ENCODE results near the gene TUBB.
"Not testable (repeated sequence)": the region's sequence is repeated elsewhere in the genome, so short reads cannot be mapped to it uniquely, and the experiment has no call there.

Gene TUBB

DNA sequence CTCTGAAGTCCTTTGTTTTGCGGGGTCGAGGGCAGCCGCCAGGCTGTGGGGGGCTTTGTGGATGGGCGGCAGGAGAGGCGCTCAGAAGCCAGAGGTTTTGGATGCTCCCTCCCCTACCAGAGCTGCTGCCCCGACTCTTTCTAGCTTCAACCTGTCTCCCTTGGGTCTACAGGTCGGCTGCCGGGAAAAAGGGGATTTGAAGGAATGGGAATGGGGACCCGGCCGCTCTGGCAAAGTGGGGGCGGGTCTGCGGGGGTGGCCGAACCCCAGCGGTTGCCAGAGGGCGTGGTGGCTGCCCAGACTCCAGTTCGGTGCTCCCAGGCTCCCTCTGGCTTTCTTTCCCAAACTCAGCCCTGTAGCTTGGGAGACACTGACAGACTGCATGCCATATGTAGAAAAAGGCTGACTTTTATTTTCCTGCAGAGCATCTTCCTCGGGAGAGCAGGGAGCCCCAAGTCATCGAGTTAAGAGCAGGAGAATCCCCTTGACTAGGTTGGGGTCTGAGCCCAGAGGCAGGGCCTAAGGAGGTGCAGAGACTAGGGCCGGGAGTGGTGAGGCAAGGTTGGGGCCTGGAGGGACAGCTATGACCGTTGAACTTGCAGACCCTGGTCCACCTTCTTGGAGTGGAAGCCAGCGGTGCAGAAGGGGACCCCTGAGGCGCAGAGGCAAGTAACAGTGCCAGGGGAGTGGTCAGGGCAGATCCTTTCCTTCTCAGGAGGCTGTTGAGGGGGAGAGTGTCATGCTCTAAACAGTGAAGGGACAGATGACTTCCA, 32.3 kb upstream of the TUBB start:
- ATAC-seq (no peak), DNase-seq (peak; percentile 19)

DNA sequence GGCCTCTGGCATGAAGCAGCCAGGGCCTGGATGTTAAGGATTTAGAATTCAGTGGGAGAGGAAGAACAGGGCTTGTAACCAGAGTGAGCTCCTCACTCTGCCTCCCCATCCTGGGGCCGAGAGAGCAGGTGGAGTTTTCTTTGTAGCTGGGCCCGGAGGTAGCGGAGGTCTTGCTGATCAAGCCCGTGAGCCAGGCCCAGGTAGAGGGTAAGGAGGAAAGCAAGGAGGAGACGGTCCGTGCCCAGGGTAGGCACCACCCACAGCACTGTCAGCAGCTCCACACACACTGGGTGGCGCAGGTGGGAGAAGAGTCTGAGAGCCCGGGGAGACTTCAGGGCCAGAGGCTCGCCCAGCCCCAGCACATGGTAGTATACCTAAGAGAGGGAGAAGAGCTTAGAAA, 31.6 kb upstream of the TUBB start:
- DNase-seq (peak; percentile 20), ATAC-seq (no peak)

DNA sequence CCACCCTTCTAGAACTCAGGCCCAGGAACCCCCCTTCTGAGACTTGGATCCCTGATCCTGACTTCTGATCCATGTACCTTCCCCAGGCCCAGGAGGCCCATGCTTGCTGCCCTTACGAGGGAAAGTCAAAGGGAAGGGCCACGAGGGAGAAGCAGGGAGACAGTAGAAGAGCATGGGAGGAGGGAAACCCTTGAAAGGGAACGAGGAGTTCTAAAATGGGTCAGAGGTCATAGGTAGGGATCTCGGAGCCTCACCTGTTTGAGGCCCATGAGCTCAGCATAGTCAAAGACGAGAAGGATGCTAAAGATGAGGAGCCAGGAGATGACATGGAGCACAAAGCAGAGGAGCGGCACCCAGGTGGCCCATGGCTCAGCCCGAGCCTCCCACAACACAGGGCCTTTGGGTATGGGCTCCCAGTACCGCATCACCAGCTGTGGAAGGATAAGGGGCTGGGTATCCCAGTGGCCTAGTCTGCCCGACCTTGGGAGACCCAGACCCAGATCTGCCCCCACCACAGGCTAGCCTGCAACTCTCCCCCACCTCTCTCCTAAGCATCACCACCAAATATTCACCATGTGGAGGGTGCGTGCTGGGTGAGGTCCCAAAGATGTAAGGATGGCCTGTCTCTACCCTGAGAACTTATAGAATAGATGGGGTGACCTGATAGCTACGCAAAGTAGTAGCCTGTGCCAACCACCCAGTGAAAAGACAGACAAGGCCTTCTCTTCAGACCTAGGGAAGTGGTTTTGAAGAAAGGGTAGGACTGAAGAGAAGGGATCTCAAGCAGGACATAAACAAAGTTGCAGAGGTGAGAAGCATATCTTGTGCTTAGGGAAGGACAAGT, 30.9 kb upstream of the TUBB start:
- DNase-seq (no peak), ATAC-seq (no peak)

DNA sequence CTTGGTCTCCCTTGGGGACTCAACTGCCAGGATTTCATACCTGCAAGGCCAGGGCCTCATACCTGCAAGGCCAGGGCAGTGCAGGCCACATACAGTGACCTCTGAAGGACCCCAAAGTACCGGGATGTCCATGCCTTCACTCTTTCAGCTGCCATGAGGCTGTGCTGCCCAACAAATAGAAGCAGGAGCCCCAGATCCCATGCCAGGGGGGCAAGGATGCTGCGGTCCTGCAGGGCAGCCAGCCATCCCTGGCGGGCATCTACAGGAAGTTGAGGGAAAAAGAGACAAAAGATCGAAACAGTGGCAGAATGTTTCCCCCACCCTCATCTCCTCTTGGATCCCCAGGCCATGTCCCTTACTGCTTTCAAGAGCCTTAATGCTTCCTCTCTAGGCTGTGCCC, 30.2 kb upstream of the TUBB start:
- DNase-seq (no peak), ATAC-seq (no peak)

DNA sequence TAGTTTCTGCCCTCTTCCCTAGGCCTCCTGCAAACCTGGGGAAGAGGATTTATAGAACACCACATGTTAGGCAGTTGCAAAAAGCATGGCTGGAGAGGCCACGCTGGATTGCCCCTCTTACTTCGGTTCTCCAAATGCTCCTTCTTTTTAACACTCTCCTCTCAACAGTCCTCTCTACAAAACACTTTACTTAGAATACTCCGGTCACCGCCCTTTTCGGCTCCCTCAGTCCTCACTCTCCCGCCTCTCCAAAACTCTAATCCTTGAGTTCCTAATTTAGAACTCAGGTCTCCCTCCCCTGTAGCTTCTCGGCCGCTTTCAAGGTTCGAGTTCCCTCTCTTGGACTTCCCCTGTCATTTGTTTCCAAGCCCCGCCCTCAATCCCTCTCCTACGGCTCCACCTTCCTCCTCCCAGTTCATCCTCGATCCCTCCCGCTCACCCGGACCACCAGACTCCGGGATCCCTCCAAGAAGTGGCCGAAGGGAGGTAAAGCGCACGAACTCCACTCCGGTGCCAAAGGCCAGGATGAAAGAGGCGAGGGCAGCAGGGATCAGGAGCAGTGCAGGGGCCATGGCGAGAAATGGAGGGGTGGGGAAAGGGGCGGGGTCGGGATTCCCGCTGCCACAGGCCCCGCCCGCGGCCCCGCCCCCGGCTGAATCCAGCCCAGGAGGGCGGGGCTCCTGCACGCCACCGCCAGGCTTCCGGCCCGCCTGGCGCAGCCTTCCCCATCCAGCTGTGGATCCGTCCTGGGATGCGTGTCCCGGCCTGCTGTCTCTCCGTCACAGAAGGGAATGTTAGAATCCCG, 29.5 kb upstream of the TUBB start, which contains the start of gene NRM:
NRM (minus strand) TSS at position 582 of the 805 bp plus-strand sequence; CDS start at position 572, 10 bp downstream.
- DNase-seq (peak; percentile 89), ATAC-seq (peak; percentile 44)

DNA sequence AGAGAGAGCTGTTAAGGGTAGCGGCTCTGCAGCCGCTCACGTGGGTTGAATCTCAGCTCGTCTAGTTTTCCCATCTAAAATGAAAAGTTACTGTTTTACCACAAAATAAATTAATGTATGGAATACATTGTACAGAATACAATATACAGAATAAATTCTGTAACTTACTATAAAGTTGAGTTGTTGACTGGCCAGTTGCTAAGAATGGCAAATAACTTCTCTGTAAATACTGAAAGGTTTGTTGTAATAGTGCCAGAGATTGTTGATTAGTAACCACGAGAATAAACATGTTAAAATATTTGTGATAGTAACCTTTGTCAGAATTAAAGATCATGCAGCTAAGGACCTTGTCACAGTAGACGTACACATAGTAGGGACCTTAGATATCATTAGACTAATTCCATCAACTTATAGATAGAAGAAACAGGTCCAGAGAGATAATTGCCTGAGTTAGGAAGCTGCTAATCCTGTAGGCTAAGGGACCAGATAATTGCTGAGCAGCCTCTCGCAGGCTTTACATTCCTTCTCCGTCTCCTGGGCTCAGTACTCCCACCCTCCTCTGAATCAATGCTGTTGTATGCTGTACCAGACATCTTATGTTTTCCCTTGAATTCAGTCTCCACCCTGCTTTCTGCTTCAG, 28.8 kb upstream of the TUBB start:
- DNase-seq, result no peak
- ATAC-seq, result no peak

DNA sequence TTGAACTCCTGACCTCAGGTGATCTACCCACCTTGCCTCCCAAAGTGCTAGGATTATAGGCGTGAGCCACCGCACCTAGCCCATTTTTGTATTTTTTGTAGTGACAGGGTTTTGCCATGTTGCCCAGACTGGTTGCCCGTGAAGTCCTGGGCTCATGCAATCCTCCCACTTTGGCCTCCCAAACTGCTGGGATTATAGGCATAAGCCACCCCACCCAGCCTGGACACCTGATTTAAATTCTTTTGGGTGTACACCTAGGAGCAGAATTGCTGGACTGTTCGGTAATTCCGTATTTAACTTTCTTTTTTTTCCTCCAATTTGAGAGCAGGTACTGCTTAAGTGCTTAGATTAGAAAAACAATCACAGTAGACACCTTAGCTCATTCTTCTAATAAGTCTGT, 23.7 kb upstream of the TUBB start:
- ATAC-seq, result no peak

DNA sequence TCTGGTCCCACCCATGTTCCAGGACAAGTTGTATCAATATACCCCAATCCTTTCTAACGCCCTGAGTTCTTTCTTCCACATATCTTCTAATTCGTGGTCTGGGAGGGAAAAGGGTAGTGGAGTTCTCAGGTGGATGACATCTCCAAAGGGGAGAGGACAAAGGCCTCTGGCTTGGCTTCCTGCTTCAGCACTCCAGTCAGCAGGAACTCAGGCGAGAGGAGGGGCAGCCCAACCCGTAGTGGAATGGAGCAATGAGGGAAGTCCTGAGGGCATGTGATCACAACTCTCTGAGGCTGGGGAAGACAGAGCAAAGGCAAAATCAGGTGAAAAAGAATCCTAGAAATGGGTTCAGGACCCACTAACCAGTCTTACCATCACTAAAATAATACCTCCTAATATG, 19.8 kb upstream of the TUBB start:
- no peak for ATAC-seq
- DNase-seq, result no peak

More for the DNA sequence above, 23.7 kb upstream of the TUBB start:
- DNase-seq, result no peak

DNA sequence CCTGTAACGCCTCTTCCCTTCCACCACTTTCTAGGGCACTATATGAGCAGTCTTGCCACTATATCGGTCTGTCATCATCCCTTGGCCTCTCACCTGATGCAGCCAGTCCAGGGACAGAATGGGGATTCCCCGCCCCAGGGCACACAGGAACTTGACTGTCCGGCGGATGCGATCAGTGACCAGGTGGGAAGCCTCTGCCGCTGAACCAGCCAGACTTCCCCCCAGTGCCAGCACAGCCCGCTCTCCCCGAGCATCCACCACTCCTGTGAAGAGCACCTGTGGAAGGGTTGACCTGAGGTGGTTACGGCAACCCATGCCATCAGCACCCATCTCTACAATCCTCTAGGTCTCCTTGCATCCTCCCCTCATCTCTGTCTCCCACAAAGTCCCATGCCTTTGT, 17.1 kb upstream of the TUBB start:
- ATAC-seq (no peak), DNase-seq (no peak)

DNA sequence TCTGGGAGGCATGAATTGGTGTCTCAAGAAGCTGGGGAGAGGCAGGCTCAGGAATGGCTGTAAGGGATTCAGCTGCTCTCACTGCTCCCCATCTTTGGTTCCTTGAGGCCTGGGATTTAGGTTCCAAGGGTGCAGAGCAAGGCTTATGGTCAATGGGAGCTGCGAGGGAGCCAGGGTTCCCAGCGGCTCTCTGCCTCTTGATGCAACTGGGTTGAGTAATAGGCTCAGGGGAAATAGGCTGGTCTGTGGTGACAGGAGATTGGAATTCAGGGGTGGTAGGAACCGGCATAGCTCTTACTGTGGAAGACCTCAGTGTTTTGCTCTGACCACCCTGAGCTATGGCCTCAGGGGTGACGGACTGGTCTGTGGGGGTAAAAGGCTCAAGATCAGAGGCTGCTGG, 16.3 kb upstream of the TUBB start:
- DNase-seq (no peak), ATAC-seq (no peak)

DNA sequence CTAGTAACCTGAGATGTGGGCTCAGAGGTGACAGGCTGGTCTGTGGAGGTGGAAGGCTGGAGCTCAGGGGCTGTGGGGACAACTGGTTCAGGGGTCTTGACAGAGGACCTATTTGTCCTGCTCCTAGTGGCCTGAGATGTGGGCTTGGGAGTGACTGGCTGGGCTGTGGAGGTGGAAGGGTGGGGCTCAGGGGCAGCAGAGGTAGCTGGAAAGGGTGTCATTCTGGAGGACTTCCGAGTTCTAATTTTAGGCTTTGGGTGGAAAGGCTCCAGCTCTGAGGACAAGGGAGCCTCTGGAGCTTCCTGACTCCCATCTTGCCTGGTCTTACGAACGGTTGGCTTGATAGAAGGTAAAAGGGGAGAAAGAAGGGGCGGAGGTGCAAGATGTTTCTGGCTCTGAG, 14.5 kb upstream of the TUBB start:
- DNase-seq, result no peak
- no peak for ATAC-seq

DNA sequence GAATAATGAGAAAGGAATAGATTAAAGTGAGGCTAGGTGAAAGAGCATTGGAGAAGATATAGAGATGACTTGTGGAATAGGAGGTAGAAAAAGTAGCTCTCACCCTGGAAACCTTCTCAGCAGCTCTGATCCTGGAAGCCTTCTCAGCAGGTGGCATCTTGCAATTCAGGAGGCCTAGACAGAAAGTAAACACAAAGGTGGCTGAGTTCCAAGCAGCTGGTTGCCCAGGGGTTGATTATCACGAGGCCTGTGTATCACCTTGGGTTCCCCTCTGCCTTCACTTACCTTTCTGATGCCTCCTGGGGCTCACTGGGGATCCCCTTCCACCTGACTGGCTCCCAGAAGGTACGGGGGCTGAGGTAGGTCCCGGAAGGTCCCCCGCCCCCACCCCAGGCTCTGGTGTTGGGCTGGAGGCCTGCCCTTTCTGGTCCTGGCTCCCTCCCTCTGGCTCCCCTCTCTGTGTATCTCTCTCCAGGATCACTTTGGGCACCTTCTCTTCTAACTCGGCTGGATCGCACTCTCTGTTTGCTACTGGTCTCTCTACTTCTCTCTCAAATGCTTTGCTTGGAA, 12.8 kb upstream of the TUBB start:
- ATAC-seq (no peak), DNase-seq (no peak)

DNA sequence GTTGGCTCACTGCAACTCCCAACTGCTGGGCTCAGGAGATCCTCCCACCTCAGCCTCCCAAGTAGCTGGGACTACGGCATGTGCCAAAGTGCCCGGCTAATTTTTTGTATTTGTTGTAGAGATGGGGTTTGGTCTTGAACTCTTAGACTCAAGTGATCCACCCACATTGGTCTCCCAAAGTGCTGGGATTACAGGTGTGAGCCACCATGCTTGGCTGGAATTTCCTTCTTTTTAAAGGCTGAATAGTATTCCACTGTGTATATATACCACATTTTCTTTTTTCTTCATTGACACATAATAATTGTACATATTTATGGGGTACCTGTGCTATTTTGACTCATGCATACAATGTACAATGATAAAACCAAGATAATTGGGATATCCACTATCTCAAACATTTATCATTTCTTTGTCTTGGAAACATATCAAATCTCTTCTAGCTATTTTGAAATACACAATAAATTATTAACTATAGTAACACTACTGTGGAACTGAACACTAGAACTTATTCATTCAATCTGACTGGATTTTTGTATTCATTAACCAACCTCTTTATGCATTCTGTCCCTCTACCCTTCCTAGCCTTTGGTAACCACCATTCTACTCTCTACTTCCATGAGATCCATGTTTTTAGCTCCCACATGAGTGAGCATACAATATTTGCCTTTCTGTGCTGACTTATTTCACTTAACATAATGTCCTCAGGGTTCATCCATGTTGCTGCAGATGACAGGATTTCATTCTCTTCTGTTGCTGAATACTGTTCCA, 10.9 kb upstream of the TUBB start:
- no peak for DNase-seq
- ATAC-seq, result no peak

DNA sequence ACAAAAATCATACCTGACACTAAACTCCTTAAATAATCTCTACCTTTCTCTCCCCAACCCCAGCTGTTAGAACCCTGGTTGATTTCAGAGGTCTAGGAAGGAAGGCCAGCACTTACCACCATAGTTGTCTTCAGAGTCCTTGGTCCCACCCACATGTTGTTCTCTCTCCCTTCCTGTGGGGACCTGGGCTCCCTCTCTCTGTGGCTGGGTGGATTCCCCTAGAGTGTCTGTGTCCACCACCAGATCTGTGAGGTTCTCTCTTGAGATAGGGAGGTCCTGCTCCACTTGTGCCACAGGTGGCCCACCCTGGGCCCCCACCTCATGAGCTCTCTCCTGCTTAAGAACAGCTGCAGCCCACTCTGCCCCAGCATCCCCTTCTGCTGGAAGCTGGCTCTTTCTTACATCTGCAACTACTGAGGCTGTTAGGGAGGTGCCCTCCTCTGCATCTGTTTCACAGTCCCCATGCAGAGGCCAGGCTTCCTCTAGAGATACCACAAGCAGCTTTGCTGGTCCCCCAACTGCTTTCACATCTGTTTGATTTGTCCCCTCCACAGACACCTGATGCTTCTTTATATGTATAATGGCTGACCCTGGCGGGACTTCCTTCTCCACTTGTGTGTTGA, 8.3 kb upstream of the TUBB start:
- ATAC-seq (peak; percentile 40), DNase-seq (no peak)

DNA sequence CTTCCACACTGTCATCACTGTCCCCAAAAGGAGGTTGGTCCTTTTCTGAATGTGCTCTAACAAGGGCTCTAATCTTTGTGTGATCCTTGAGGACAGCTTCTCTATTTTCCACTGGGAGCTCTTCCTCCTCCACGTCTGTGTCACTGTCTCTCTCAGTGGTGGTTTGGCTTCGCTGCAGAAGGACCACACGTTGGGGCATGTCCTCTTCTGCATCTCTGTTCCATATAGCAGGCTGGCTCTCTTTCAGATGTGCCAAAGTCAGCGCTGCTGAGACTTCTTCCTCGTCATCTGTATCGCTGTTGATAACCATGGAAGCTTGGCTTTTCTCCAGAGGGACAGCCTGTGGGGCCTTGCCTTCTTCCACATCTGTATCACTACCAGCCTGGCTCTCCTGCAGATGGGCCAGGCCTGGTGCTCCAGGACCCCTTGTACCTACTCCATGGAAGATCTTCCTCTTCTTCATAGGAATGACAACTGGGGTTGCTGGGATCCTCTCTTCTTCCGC, 7.7 kb upstream of the TUBB start:
- DNase-seq, result no peak
- ATAC-seq, result no peak

DNA sequence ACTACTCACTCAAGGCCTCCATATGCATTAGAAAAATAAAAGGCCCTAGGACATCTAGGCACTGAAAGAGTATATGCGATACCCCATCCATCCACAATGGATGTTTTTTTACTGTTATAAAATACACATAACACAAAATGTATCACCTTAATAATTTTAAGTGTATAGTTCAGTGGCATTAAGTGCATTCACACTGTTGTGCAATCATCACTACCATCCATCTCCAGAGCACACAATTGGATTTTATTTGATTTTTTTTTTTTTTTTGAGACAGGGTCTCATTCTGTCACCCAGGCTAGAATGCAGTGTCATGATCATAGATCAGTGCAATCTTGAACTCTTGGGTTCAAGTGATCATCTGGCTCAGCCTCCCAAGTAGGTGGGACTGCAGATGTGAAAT, 5.9 kb upstream of the TUBB start:
- ATAC-seq (no peak), DNase-seq (no peak)

DNA sequence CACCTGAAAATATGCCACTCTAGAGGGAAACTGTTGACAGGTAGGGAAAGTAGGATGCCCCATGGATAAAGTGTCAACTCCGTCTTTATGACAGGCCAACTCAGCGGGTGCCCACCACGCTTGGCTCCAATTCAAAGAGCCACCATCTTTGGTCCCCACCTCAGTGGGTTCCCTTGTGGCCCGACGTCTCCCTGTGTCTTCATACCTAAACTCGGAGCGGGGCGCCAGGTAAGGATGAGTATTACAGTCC, 3.3 kb upstream of the TUBB start:
- DNase-seq, result no peak
- no peak for ATAC-seq

DNA sequence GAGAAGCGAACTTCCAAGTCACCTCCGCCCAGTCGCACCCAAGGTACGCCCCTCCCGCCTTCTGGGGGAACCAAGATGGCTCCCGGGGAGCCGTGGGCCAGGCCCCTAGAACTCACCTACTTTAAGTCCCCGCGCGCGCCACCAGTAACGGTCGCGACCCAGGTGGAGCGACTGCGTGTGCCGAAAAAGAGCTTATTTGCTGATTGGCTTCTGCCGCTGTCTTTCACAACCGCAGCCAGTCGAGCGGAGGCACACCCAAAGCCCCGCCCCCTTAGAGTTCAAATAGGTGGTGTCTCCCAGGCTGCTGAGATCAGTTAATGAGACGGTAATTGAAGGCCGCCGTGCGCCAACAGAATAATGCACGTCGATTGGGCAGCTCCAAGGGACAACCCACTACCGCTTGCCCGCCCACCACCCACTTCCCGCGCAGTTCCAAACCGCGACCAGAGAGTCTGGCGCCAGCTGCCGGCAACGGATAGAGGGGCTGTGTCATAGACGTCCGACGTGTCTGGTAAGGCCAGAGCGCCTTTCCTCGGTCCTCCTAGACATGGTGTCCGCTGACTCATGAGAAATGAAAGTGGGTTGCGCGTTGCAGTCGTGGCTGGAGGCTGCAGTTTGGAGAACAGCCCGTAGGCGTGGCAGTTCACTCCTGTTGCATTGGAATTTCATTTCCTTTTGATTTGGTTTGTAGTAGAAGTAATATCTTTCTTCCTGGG, 2.9 kb upstream of the TUBB start, which contains the start of gene MDC1:
MDC1 (minus strand) TSS at position 153 of the 716 bp plus-strand sequence. CDS start 2,106 bp downstream, outside the sequence.
- ATAC-seq (peak; percentile 84), DNase-seq (peak; percentile 98)

DNA sequence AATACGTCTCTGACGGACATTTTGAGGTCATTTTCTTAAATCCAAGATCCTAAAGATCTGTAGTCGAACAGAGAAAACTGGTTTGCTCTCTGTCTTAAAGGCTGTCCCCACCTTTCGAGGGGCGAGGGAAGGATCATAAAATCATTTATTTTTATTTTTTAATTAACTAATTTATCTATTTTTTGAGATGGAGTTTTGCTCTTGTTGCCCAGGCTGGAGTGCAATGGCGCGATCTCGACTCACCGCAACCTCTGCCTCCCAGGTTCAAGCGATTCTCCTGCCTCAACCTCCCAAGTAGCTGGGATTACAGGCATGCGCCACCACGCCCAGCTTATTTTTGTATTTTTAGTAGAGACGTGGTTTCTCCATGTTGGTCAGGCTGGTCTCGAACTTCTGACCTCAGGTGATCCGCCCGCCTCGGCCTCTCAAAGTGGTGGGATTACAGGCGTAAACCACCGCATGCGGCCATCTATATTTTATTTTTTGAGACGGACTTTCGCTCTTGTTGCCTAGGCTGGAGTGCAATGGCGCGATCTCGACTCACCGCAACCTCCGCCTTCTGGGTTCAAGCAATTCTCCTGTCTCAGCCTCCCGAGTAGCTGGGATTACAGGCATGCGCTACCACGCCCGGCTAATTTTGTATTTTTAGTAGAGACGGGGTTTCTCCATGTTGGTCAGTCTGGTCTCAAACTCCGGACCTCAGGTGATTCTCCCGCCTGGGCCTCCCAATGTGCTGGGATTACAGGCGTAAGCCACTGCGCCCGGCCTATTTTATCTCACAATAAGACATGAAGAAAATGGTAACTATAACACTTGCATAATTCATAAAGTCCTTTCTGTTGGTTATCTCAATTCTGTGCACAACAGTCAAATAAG, 2.1 kb upstream of the TUBB start:
- not testable (repeated sequence) for DNase-seq

More for the DNA sequence above, 2.1 kb upstream of the TUBB start:
- not testable (repeated sequence) for ATAC-seq
